Measurements from ENCODE around the gene MYBPC2.

GRCh38 chr19:50417111-50418081, 15.3 kb upstream of the MYBPC2 start:
- no peak for TF ChIP-seq CTCF (IDR thresholded peaks at IDR 0.05)
- TF ChIP-seq POLR2AphosphoS5 (IDR thresholded peaks at IDR 0.05; ENCODE audit: low read depth, low read length), result no peak; the same call in 1 of the 2 replicates
- no peak for TF ChIP-seq TCF7L2 (IDR thresholded peaks at IDR 0.05; ENCODE audit: low read depth, low read length)
- no peak for TF ChIP-seq SIN3A (IDR thresholded peaks at IDR 0.05; ENCODE audit: borderline replicate concordance, insufficient read depth, low read depth, low read length)
